HepG2 (cell line): ENCODE results near the gene MAPRE3. TPM values are rescaled to one million over a fixed set of nuclear protein-coding genes. Genes with fewer than 3 reads are reported as not detected.

Experiments
- ARNTL ChIP-seq: sonication (generic); formaldehyde crosslinking; IDR thresholded peaks from 2 replicates; pipeline ENCODE4 v1.4.0; 2020; ENCODE audit warnings: mild to moderate bottlenecking, missing genetic modification reagents
- CBX1 ChIP-seq: IDR thresholded peaks from one replicate; pipeline ENCODE4 v1.6.1; 2016; ENCODE audit warnings: antibody characterized with exemption, low read depth
- FOXA3 ChIP-seq: IDR thresholded peaks from 2 replicates; pipeline ENCODE4 v1.6.1; 2016; ENCODE audit warnings: missing genetic modification reagents, missing compliant biosample characterization
- FOXP1 ChIP-seq, 2 experiments: fragments of 450-650 bp in 1 of 2; IDR thresholded peaks; 2 replicates each; pipeline ENCODE4 v1.6.1; 2017 to 2018; ENCODE audit warnings: antibody characterized with exemption in 1 of 2
- GABPB1 ChIP-seq: IDR thresholded peaks from 2 replicates; pipeline ENCODE4 v1.6.1; 2016; ENCODE audit warnings: mild to moderate bottlenecking, missing genetic modification reagents, moderate library complexity, missing compliant biosample characterization
- HDAC2 ChIP-seq: sonication (generic); formaldehyde crosslinking; IDR thresholded peaks from 2 replicates; pipeline ENCODE4 v1.4.0; 2020; ENCODE audit warnings: missing genetic modification reagents
- JUN ChIP-seq: sonication (generic); formaldehyde crosslinking; IDR thresholded peaks from 2 replicates; pipeline ENCODE4 v1.4.0; 2020; ENCODE audit warnings: mild to moderate bottlenecking, missing genetic modification reagents
- NR2F6 ChIP-seq, 2 experiments: IDR thresholded peaks; 2 replicates each; pipeline ENCODE4 v1.6.1; 2016; ENCODE audit warnings: antibody characterized with exemption in 1 of 2, mild to moderate bottlenecking in 1 of 2
- PAX8 ChIP-seq: sonication (generic); formaldehyde crosslinking; IDR thresholded peaks from 2 replicates; pipeline ENCODE4 v1.8.0; 2022; ENCODE audit warnings: mild to moderate bottlenecking, missing genetic modification reagents, borderline replicate concordance
- SIN3A ChIP-seq: IDR thresholded peaks from 2 replicates; pipeline ENCODE4 v1.6.1; 2011; ENCODE audit warnings: low read depth, mild to moderate bottlenecking, control low read depth, low read length, borderline replicate concordance
- SKIL ChIP-seq: sonication (generic); formaldehyde crosslinking; IDR thresholded peaks from 2 replicates; pipeline ENCODE4 v1.8.0; 2022; ENCODE audit warnings: missing genetic modification reagents, mild to moderate bottlenecking, moderate library complexity, borderline replicate concordance
- SMAD1 ChIP-seq: sonication (generic); formaldehyde crosslinking; IDR thresholded peaks from 2 replicates; pipeline ENCODE4 v1.4.0; 2020; ENCODE audit warnings: missing genetic modification reagents, low read depth, mild to moderate bottlenecking, borderline replicate concordance
- ZBTB44 ChIP-seq: sonication (generic); formaldehyde crosslinking; IDR thresholded peaks from 2 replicates; pipeline ENCODE4 v1.4.0; 2020; ENCODE audit warnings: missing genetic modification reagents
- ZNF30 ChIP-seq: sonication (generic); formaldehyde crosslinking; IDR thresholded peaks from 2 replicates; pipeline ENCODE4 v1.5.0; 2020; ENCODE audit warnings: mild to moderate bottlenecking, missing genetic modification reagents
- ZNF333 ChIP-seq: sonication (generic); formaldehyde crosslinking; IDR thresholded peaks from 2 replicates; pipeline ENCODE4 v1.4.0; 2020; ENCODE audit warnings: mild to moderate bottlenecking, missing genetic modification reagents, borderline replicate concordance
- ZNF382 ChIP-seq: sonication (generic); formaldehyde crosslinking; IDR thresholded peaks from 2 replicates; pipeline ENCODE4 v1.5.0; 2020; ENCODE audit warnings: missing genetic modification reagents, mild to moderate bottlenecking, borderline replicate concordance
- polyA plus RNA-seq, 8 experiments: library from polyadenylated mRNA; depleted of rRNA in 3 of 8; stranded (reverse) in 7 of 8; unstranded in 1 of 8; fragments of >200 nt; fragmentation: Illumina TruSeq in 4 of 8; extraction: Trizol in 4 of 8; gene quantifications; 2 replicates each; pipeline versions ENCODE4 v1.2.1 to v1.2.3, GENCODE V29; 2011 to 2016; ENCODE audit warnings: low read depth in 4 of 8, missing spikeins in 1 of 8, mixed read lengths in 1 of 8; ENCODE audit not compliant: insufficient read depth in 1 of 8
- total RNA-seq, 5 experiments: library from RNA; depleted of rRNA; stranded (reverse); fragments of >200 nt; fragmentation: Illumina TruSeq; extraction: Trizol; gene quantifications; 2 replicates each; pipeline ENCODE4 v1.2.3, GENCODE V29; 2016; ENCODE audit warnings: low read depth in 1 of 5
- TF ChIP-seq, protein P1 (sequence below): sonication (generic); formaldehyde crosslinking; IDR thresholded peaks from 2 replicates; pipeline ENCODE4 v1.4.0; 2020; ENCODE audit warnings: missing genetic modification reagents
- TF ChIP-seq, protein P2 (sequence below): sonication (generic); formaldehyde crosslinking; IDR thresholded peaks from 2 replicates; pipeline ENCODE4 v1.4.0; 2020; ENCODE audit warnings: mild to moderate bottlenecking, missing genetic modification reagents

Gene MAPRE3
- total and polyA plus RNA-seq, 2 of the 13 experiments (the other 11 are each of a cell fraction or from before 2014, with no cell fraction given), result 0.31 to 0.91 TPM

- TF ChIP-seq, protein P1, sequence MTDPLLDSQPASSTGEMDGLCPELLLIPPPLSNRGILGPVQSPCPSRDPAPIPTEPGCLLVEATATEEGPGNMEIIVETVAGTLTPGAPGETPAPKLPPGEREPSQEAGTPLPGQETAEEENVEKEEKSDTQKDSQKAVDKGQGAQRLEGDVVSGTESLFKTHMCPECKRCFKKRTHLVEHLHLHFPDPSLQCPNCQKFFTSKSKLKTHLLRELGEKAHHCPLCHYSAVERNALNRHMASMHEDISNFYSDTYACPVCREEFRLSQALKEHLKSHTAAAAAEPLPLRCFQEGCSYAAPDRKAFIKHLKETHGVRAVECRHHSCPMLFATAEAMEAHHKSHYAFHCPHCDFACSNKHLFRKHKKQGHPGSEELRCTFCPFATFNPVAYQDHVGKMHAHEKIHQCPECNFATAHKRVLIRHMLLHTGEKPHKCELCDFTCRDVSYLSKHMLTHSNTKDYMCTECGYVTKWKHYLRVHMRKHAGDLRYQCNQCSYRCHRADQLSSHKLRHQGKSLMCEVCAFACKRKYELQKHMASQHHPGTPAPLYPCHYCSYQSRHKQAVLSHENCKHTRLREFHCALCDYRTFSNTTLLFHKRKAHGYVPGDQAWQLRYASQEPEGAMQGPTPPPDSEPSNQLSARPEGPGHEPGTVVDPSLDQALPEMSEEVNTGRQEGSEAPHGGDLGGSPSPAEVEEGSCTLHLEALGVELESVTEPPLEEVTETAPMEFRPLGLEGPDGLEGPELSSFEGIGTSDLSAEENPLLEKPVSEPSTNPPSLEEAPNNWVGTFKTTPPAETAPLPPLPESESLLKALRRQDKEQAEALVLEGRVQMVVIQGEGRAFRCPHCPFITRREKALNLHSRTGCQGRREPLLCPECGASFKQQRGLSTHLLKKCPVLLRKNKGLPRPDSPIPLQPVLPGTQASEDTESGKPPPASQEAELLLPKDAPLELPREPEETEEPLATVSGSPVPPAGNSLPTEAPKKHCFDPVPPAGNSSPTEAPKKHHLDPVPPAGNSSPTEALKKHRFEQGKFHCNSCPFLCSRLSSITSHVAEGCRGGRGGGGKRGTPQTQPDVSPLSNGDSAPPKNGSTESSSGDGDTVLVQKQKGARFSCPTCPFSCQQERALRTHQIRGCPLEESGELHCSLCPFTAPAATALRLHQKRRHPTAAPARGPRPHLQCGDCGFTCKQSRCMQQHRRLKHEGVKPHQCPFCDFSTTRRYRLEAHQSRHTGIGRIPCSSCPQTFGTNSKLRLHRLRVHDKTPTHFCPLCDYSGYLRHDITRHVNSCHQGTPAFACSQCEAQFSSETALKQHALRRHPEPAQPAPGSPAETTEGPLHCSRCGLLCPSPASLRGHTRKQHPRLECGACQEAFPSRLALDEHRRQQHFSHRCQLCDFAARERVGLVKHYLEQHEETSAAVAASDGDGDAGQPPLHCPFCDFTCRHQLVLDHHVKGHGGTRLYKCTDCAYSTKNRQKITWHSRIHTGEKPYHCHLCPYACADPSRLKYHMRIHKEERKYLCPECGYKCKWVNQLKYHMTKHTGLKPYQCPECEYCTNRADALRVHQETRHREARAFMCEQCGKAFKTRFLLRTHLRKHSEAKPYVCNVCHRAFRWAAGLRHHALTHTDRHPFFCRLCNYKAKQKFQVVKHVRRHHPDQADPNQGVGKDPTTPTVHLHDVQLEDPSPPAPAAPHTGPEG (CRISPR knock-in tag), result peak; percentile 94
- TF ChIP-seq ZNF382 (CRISPR knock-in tag) (no peak), ZNF333 (no peak), FOXA3 (CRISPR knock-in tag) (peak; percentile 76), JUN (no peak; the same call in none of the 2 replicates), FOXP1 (IDR thresholded peaks at IDR 0.05) (no peak), FOXP1 (CRISPR knock-in tag; IDR thresholded peaks at IDR 0.05) (no peak; the same call in 1 of the 2 replicates), ZBTB44 (CRISPR knock-in tag) (no peak), SKIL (CRISPR knock-in tag) (peak; percentile 10; the same call in 1 of the 2 replicates), SIN3A (peak; percentile 81), ARNTL (CRISPR knock-in tag) (peak; percentile 65), ZNF30 (CRISPR knock-in tag) (0 out of 2 replicates have a peak, but pooled peaks have one; percentile 59), CBX1 (no peak), NR2F6 (IDR thresholded peaks at IDR 0.05) (no peak; the same call in 1 of the 2 replicates), NR2F6 (CRISPR knock-in tag; IDR thresholded peaks at IDR 0.05) (peak; percentile 40; the same call in 1 of the 2 replicates), PAX8 (CRISPR knock-in tag) (peak; percentile 96; the same call in 1 of the 2 replicates), GABPB1 (CRISPR knock-in tag) (peak; percentile 91), HDAC2 (CRISPR knock-in tag) (peak; percentile 61), SMAD1 (CRISPR knock-in tag) (no peak; the same call in 1 of the 2 replicates)
- TF ChIP-seq, protein P2, sequence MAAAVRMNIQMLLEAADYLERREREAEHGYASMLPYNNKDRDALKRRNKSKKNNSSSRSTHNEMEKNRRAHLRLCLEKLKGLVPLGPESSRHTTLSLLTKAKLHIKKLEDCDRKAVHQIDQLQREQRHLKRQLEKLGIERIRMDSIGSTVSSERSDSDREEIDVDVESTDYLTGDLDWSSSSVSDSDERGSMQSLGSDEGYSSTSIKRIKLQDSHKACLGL, result peak; percentile 87
These were observed 80.8 kb downstream of the MAPRE3 start, which contains the start of gene AGBL5 (continued) for GRCh38 chr2:27050996-27051901.
